Measurements from ENCODE around the gene MRAS.
A peak's percentile ranks its signal among the peaks of the same experiment; 100 is the strongest.

The MRAS gene

DNA sequence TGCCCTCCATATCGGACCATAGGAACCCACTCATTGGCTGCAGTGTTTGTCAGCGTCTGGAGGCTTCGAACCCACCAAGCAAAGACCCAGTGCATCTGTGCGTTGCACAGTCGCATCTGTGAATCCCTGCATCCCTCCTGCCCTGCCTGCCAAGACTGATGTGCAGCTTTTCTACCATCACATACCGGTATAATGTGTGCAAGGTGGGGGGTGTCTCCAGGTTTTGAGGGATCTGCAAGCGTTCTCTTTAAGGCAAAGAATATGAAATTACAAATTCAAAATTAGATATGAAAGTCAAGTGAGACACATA, 18.4 kb upstream of the MRAS start:
- H3K27me3 ChIP-seq (ENCODE audit: control insufficient read depth, insufficient read depth, low read length): no peaks in the 10 kb centered on the region
- H3K36me3 ChIP-seq (ENCODE audit: control insufficient read depth, insufficient read depth, low read length): no peaks in the 10 kb centered on the region
- no peaks in the 10 kb centered on the region for H3K79me2 ChIP-seq
- H2AFZ ChIP-seq: peak overlapping the region; percentile 94
- peak overlapping the region; percentile 87 for H3K4me2 ChIP-seq (ENCODE audit: low read length)
- H3K27ac ChIP-seq: peak overlapping the region; percentile 77
- H3K9ac ChIP-seq: no peak overlapping the region
- peak overlapping the region; percentile 78 for H3K4me3 ChIP-seq (ENCODE audit: low read depth, low read length)
- no peaks in the 10 kb centered on the region for H3K9me3 ChIP-seq (ENCODE audit: control insufficient read depth, low read length)
- TF ChIP-seq, protein P1, sequence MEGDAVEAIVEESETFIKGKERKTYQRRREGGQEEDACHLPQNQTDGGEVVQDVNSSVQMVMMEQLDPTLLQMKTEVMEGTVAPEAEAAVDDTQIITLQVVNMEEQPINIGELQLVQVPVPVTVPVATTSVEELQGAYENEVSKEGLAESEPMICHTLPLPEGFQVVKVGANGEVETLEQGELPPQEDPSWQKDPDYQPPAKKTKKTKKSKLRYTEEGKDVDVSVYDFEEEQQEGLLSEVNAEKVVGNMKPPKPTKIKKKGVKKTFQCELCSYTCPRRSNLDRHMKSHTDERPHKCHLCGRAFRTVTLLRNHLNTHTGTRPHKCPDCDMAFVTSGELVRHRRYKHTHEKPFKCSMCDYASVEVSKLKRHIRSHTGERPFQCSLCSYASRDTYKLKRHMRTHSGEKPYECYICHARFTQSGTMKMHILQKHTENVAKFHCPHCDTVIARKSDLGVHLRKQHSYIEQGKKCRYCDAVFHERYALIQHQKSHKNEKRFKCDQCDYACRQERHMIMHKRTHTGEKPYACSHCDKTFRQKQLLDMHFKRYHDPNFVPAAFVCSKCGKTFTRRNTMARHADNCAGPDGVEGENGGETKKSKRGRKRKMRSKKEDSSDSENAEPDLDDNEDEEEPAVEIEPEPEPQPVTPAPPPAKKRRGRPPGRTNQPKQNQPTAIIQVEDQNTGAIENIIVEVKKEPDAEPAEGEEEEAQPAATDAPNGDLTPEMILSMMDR (IDR thresholded peaks at IDR 0.05): no peak
- H3K4me1 ChIP-seq: no peaks in the 10 kb centered on the region

DNA sequence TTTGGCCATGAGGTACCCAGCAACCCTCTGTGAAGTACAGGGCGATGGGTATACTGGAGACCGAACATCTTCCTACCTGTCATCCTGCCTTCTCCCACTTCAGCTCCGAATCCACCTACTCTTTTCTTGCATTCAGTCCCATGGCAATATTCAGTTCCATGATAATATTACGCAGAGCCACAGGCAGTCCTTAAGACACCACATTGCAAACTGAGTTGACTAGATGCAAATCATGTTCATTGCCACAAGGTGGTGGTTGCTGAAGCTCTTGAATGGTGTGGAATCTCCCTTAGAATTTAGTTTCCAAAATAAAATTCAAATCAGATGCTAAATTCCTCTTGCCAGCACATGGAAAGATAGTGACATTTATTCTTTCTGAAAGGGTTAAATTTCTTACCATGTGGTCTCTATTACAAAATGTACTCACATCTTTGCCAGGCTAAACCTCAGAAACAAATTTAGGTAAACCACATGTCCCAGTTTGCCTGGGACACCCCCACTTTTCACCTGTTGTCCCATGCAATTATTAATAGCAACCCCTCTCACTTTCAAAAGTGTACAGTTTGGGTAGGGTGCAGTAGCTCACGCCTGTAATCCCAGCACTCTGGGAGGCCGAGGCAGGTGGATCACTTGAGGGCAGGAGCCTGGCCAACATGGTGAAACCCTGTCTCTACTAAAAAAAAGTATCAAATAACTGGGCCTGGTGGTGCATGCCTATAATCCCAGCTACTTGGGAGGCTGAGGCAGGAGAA, 17.1 kb upstream of the MRAS start:
- no peaks in the 10 kb centered on the region for H3K79me2 ChIP-seq
- no peak overlapping the region for H3K4me2 ChIP-seq (ENCODE audit: low read length)
- H3K9me3 ChIP-seq (ENCODE audit: control insufficient read depth, low read length): no peaks in the 10 kb centered on the region
- peak overlapping the region; percentile 13 for H2AFZ ChIP-seq
- H3K4me3 ChIP-seq (ENCODE audit: low read depth, low read length): no peak overlapping the region
- no peaks in the 10 kb centered on the region for H3K36me3 ChIP-seq (ENCODE audit: control insufficient read depth, insufficient read depth, low read length)
- H3K27me3 ChIP-seq (ENCODE audit: control insufficient read depth, insufficient read depth, low read length): no peaks in the 10 kb centered on the region
- H3K9ac ChIP-seq: no peak overlapping the region
- H3K4me1 ChIP-seq: no peaks in the 10 kb centered on the region
- H3K27ac ChIP-seq: no peak overlapping the region
- TF ChIP-seq, protein P1 (IDR thresholded peaks at IDR 0.05): no peak

DNA sequence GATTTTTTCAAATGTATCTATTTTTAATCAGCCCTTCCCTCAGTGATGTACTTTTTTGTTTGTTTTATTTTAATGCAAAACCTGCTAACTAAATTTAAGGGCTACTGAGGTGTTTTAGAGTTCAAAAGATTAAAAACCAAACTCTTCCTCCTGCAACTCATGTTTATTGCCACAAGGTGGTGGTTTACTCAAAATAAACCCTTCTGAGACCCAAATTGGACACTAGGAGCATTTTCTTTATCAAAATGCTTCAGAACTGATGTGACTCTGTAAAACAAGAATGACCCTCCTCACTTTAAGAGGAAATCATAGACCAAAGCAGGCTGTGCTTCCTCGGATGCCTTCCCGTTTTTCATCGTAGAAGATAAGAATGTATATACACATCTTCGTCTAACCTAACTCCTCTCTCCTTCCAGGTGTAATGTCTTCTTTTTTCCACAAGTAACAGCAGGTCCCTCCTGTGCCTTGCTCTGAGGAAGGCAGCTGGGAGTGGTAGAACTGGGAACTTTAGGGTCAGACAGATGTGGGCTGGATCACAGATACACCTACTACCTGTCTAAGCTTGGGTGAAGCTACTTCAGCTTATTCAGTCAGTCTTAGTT, 15.8 kb upstream of the MRAS start:
- Histone ChIP-seq H2AFZ (peak overlapping the region; percentile 35), H3K79me2 (no peaks in the 10 kb centered on the region), H3K4me3 (ENCODE audit: low read depth, low read length) (no peak overlapping the region), H3K27ac (no peak overlapping the region), H3K9me3 (ENCODE audit: control insufficient read depth, low read length) (no peaks in the 10 kb centered on the region), H3K9ac (no peak overlapping the region), H3K27me3 (ENCODE audit: control insufficient read depth, insufficient read depth, low read length) (no peaks in the 10 kb centered on the region), H3K36me3 (ENCODE audit: control insufficient read depth, insufficient read depth, low read length) (no peaks in the 10 kb centered on the region), H3K4me1 (peaks cover 2% of the 10 kb centered on the region), H3K4me2 (ENCODE audit: low read length) (no peak overlapping the region)
- TF ChIP-seq, protein P1 (IDR thresholded peaks at IDR 0.05): peak; percentile 61

DNA sequence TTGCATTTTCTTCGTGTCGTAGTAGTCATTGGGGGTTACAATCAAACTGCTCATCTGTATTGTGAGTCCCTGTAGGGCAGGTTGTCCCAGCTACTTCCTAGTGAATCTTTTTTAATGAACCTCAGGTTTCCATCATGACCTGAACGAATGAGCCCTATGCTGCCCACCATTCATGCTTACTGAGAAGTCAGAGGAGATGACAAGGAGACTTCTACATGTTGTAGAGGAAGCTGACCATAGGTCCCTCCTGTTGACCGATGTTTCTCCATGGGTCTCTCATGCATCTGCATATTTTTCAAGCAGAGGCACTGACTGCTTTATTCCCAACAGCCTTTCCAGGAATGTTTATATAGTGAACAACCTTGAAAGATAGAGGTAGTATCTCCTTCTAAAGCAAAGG, 13.8 kb upstream of the MRAS start:
- Histone ChIP-seq H3K9ac (no peak overlapping the region), H3K27me3 (ENCODE audit: control insufficient read depth, insufficient read depth, low read length) (no peaks in the 10 kb centered on the region), H3K4me2 (ENCODE audit: low read length) (no peak overlapping the region), H3K9me3 (ENCODE audit: control insufficient read depth, low read length) (no peaks in the 10 kb centered on the region), H2AFZ (no peak overlapping the region), H3K36me3 (ENCODE audit: control insufficient read depth, insufficient read depth, low read length) (no peaks in the 10 kb centered on the region), H3K27ac (no peak overlapping the region), H3K4me1 (peaks cover 12% of the 10 kb centered on the region), H3K79me2 (no peaks in the 10 kb centered on the region), H3K4me3 (ENCODE audit: low read depth, low read length) (no peak overlapping the region)
- TF ChIP-seq, protein P1 (IDR thresholded peaks at IDR 0.05): no peak

All from parathyroid adenoma (tissue), 2 donors.